Hindlimb muscle (tissue), 1 donor: ENCODE results near the gene GRM7. TPM values are rescaled to one million over a fixed set of nuclear protein-coding genes. Genes with fewer than 3 reads are reported as not detected.
A peak's percentile ranks its signal among the peaks of the same experiment; 100 is the strongest.

Source experiments
- DNase-seq: peaks from one replicate; pipeline ENCODE4 v3.0.0-alpha.2; 2013
- polyA plus RNA-seq: library from polyadenylated mRNA; unstranded; fragments of 120-200 nt; gene quantifications from one replicate; pipeline ENCODE4 v1.2.1, GENCODE V29; 2013; ENCODE audit not compliant: insufficient read length

Gene GRM7
- polyA plus RNA-seq, 1 donor: not detected

DNA sequence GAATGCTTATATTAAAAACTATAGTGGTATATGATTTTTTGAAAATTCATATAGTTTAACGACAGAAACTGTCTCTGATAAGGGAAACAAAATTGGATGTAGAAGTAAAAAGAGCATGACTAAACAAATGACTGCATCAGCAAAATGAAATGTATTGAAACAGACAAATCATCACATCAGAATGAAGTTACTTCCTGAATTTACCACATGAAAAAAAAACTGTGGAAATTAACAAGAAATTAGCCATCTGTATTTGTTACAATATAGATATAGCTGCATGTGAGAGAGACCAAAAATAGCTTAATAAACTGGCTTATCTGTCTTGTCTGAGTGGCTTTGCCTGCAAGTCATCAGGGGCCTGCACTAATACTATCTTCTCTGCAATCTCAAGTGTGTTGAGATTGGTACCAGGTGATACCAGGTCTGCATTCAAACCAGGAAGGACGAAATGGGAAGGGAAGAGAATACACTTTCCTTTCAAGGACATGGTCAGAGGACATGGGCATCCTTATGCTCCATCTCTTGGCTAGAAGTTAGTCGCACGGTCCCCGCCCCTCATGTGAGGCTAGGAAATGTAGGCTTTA, 388.7 kb downstream of the GRM7 start:
- DNase-seq: no peak

DNA sequence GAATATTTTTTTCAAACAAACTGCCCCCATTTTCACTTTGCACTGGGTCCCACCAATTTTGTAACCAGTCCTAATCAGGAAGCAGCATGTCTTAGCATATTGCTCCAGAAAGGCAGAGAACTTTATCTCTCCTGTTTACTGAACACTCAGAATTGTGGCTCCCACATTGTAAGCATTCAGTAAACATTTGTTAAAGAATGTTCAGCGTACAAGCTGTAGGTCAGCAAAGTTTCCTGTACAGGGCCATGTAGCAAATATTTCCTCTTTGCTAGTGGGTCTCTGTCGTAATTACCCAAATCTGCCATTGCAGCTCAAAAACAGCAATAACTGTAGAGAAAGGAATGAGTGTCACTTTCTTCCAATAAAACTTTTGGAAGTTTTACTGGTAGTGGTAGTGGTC, 393.3 kb downstream of the GRM7 start:
- no peak for DNase-seq

DNA sequence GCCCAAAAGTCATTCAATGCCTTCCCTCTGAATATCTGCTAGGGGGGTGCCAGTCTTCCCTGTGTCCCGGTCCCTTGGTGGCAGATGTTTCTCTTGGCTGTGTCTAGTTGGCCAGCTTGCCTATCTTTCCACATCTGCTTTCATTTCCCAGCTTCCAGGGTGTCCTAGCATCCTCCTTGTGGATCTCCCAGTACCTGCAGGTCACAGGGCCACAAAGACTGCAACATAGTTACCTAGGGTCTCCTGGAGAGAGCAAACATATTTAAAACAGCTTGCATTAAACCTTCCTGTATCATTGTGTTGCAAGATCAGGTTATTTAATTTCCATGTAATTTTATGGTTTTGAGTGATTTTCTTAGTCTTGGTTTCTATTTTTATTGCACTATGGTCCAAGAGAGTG, 400.1 kb downstream of the GRM7 start:
- no peak for DNase-seq

DNA sequence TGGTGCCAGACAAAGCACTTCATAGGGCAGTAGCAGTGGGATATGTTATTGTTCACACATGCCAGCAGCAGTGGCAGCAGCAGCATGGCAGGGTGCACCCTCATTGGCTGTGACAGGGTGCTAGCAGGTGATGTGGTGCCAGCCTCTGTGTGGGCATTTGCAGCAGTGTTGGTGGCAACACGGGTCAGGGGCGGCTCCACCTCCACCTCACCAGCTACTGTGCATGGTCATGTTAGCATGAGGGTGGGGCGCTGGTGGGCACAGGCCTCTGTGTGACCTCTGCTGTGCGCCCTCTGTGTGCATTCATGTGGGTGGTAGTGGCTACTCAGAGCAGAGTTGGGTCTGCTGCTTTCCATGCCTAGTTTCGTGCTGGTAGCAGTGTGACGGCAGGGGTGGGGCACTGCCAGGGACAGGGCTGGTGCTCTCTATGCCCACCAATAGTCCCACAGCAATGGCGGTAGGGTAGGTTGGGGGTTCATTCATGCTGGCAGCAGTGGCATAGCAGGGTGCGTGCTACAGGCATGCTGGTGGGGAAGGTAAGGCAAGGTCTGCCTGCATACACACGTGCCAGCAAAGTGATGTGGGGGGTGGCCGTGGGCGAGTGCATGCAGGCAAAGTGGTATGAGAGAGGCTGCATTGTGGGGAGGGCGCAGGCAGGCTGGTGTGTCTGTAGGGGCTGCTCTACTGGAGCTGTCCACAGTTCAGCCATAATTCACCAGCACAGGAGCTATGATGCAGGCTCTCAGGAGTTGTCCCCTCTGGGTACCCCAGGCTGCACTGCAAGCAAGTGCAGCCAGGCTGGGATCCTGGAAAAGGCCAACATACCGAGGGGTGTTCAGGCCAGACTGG, 402.7 kb downstream of the GRM7 start:
- DNase-seq: no peak

DNA sequence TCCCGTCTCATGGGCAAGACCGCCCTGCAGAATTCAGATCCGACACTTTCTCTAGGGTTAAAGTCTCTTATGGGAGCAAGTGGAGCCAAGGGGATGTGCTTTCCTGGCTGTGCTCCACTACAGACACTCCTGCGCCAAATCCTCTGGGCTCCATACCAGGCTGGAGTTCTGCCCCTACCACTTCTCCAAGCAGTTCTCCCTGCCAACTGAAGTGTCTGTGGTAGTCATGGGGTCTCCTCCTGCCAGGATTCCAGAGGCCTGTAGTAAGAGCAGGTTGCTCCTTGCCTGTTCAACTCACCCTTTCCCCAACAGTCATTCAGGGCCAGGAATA, 403.2 kb downstream of the GRM7 start:
- no peak for DNase-seq

DNA sequence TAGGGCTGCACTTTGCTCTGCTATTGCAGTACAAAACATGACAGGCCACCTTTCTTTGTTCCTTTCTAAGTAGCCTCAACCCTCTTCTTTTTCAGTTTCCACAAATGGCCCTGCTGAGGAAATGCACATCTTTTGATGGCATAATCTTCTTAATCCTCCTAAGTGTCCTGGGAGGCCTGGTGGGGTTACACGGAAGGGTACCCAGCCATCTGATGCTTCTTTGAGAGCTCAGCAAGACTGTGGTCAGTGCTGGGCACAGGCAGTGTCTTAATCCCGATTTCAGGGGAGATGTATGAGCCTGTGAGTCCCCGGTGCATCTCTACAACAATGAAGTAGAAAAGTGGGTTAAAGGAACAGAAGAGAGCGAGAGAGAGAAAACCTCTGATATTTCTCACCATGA, 404.8 kb downstream of the GRM7 start:
- no peak for DNase-seq

DNA sequence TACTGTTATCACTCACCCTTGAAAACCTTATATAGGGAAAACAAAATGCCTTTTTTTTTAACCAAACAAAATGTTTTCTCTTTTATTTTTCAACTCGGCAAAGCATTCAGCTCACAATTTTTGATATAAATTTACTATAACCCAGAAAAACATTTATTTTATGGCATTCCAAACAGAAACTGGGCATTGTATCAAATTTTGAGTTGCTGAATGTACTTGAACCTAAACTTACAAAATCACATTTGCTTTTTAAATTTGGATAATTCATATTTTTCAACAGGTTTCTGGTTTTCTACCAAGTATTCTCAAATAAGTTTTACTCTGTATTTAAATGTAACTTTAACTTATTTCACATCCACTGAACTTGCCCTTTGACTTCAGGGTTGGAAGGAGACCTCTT, 405.6 kb downstream of the GRM7 start:
- no peak for DNase-seq

DNA sequence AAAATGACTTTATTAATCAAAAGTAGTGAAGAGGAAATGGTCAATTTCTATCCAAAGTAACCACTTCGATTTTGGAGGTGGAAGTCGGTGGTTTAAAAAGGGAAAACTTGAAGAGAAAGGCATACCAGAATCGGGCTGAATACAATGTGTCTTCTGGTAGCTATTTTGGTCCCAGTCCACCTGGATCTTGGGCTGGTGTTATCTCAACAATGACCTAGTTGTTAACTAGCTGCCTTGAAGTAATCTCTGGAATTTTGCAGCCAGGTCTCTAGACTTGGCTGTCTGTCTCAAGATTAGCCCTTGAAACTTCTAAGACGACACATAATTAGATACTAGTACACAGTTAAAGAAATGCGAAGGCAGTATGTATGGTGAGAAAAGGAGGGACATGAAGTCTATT, 409.8 kb downstream of the GRM7 start:
- DNase-seq: no peak

DNA sequence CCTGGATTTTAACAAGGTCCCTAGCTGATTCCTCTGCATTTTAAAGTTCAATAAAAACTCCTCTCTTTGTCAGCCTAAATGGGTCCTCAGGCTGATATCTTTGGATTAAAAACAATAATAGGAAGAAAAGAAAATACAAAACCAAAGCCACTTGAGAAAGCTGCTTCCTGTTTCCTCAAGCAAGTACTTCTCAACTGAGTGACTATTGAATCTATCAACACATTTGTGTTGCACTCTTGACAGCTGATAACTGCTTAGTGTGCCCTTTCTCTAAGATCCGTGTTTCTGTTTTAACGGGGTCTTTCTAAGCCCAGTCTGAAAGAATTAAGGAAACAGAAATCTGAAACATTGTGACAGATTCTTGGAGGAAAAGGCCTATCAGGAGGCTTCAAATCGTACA, 410.7 kb downstream of the GRM7 start:
- no peak for DNase-seq

DNA sequence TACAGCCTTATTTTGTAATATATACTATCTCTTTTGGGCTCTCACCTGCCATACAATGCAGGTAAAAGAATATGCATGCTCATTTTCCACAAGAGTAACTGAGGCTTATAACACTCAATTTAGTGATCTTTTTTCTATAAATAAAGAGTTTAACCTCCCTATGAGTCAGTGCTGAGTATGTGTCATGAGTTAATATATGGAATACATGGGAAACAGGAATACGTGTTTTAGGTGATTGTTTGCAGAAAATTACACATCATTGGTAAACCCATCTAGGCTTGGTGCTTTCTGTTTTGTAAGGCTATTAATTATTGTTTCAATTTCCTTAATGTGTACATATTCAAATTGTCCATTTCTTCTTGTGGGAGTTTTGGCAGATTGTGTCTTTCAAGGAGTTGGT, 411.3 kb downstream of the GRM7 start:
- DNase-seq: no peak

DNA sequence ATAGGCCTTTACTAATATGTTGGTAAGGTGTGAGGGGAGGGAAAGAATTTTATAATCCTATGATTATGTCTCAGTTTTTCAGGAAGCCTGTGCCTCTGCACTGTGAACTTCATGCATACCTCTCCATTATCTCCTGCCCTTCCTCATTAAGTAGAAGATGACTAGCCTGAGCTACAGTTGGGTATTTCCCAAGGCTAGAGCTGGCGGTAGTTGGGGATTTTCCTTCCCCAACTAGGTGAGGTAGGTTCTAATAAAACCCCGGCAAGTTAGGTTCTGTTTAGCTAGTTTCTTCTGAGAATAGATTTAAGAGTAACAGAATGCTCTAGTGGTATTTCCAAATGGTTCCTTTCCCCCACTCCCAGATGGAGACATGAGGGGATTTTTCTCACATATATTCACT, 414.5 kb downstream of the GRM7 start:
- no peak for DNase-seq

DNA sequence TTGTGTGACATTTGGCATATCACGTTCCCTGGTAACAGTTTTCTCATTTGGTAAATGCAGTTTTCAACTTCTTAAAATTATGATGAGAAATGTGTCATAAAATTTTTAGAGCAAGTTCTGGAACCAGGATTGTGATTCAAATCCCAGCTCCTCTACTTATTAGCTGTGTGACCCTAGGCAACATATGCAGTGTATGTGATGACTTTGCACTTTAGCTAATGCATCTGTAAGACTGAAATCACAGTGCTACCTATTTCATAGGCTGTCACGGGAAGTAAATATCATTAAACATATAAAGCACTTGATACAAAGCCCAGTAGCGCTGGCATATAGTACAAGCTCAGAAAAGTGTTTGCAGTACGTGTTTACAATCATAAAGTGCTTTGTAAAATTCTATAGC, 419.4 kb downstream of the GRM7 start:
- no peak for DNase-seq

DNA sequence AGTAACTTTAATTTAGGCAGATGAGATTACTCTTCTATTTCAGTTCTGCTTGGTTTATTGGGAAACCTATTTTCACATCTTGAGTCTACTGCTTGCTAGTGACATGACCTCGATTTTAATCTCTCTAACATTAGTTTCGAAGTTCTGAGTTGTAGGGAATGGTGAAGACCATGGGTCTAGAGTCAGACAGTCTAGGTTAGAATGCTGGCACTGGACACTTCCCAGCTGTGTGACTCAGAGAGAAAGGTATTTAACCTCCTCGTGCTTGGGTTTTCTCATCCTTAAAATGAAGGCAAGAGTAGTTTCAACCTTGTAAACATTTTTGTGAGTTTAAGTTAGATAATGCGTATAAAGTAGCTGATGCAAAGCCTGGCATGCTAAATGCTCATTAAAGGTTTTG, 422.1 kb downstream of the GRM7 start:
- no peak for DNase-seq

DNA sequence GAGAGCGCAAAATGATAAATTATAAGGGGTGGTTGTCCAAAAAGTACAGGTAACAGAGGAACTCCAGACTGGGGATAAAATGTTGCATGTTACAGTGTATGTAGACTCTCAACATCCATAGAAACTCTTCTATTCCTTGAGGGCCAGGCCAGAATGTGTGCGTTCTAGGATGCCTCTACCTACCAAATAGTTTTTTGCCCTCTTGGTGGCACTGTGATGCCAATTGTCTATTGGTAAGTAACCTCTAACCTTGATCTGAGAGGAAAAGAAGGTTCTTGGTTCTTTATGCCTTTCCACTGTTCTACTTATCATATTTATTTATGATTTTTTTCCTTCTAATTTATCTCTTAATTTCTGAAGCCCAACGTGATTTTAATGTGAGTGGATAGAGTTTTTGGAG, 424.6 kb downstream of the GRM7 start:
- no peak for DNase-seq

DNA sequence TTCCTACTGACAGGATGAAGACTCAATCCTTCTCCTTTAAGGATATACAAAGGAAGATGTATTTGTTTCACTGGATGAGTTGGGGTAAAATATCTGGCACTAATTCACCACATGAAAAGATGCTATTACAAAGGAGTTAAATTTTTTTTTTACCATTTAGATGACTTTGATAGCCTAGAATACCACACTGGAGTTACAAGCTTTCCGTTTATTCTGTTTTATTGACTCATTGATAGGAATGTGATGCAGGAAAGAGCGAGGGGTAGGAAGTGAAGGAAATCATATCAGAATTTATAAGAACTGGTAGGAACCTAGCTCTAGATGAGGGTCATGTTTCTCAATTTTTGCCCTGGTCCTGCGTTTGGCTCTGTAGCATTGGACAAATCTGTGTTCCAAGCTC, 427.2 kb downstream of the GRM7 start:
- DNase-seq: no peak

DNA sequence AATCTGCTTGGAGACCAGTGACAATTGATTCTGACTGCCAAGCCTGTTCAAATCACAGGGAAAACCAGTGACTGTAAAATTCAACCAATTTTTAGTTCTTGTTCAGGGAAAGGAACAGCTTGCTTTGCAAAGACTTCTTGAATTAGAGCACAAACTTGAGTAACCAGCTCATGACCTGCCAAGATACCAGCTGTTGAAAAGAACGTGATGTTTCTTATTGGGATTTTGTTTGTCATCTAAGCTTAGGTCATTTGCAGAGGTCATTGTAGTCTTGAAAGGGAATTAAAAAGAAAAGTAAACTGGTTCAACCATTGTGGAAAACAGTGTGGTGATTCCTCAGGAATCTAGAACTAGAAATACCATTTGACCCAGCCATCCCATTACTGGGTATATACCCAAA, 428.2 kb downstream of the GRM7 start:
- DNase-seq: no peak

DNA sequence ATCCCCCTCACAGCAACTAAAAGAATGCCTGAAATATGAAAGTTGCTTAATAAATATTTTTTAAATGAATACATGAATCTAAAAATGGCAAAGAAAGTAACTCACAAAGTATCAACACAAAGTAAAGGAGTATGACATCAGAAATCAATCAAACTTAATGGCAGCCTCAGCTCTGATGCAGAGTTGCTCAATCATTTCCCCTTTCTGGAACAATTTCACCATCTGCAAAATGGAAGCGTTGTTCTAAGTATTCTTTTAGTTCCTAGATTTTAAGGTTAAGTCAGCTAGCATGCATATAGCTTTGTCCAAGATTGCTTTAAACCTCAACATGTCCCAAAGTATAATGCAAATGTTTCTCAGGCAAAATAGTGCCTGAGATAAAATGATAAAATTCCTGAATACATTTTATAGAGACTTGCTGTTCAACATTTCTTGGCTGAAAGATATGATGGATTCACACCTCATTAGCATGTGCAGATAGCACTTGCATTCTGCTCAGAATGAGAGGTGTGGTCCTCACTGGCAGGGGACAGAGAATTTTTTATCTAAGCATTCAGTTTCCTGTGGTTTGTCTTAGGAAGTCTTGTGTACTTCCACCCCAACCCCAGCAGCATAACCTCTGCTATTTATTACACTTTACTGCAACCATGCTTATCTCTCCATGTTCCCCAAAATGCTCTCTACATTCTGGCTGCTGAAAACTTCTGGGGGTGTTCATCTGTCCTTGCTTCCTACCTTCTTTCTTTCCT, 429.3 kb downstream of the GRM7 start:
- DNase-seq: no peak

DNA sequence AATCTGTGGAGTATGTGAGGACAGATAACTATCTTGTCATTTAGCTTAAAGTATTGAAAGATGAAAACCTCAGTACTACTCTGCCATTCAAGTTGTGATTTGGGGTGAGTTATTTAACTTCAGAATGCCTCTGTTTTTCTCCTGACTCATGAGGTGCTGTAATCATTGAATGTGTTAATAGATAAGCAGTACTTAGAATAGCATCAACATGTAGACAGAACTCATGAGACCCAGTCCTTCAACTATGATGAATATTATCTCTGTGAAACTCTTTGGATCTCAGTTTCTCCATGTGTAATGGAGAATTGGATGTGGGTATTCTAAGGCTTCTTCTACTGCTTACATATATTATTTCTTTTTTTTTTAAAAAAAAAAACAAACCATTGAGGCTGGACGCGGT, 431.4 kb downstream of the GRM7 start:
- DNase-seq: no peak

DNA sequence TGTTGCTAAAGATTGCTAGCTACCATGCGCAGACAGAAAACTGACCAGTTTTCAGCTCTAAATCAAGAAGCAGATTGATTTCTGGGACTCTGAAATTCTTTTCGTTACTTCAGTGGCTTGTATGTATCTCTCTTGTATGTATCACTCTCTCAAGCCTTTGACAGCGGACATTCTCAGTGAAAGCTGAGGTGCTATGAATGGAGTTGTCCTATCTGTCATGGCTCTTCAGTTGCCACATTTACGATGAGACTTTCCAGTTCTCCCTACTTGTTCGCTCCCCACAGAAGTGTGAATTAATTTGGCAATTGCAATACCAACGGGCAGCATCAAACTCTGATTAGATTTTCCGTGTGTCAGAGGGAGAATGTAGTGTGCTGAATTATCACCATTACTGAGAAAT, 432.4 kb downstream of the GRM7 start:
- DNase-seq: no peak

DNA sequence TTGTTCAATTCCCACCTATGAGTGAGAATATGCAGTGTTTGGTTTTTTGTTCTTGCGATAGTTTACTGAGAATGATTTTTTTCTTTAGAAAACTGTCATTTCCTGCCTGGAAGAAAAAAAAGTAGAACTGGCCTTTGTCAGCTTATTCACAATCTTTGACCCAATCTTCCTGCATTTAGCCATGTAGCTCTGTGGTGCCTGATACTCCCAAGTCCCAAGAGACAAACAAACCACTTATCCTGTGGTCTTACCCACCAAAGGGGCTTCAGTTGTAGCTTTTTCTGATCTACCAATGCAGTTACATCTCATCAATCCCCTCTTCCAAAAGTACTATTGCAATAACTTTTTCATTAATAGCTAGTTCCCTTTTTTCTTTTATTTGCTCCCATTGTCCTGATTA, 444.6 kb downstream of the GRM7 start:
- DNase-seq: no peak

DNA sequence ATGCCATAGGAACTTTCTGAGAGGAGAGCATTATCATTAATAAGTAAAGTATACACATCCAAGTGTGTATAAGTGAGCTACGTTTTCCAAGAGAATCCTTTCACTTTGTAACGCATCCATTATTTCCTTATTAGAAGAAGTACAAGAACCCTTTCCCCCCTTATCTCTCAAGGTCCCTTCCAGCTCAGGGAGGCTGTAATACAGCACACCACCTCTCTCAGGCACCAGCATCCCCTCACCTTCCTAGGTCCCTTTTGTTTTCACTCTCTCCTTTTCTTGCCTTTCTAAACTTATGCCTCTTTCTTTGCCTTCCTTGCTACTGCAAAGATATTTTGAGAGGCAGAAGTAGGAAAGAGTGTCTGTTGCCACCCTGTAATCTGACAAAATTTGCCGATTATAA, 446.0 kb downstream of the GRM7 start:
- DNase-seq: no peak

DNA sequence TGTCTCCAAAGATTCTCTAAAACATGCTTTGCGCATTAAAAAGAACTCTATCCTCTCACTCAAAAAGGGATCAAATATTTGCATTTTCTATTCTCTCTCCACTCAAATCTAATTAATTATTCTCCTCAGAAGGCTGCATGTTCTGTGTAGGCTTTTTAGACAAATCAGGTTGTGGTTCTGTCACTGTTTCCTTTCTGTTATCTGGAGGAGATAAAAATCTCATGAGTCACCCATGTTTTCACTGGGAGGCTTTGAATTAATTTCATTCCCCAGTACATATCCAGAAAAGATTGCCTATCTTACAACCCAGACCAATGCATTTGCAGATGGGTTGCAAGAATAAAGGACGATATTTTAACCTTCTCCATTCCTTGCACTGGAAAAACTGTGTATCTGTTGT, 446.5 kb downstream of the GRM7 start:
- DNase-seq: no peak

DNA sequence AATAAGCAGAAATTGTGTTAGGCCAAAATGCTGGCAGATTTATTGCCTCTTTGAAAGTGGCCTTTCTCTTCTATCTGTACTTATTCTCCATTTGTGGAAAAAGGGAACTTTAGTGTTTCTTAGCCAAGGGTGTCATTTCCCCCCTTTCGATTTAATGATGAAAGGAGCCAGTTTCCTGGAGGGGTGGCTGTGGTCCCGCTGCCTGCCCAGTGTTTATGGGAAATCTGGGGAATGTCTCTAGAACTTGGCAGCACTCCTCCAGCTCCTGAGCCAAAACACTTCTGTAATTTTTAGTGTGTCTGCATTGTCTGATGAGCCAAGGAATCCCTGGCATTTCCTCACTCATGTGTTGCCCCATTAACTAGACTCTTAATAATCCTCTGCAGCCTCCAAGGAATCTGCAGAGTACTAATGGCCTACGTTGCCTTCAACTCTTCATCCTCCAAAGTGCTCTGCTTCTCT, 448.8 kb downstream of the GRM7 start:
- peak; percentile 66 for DNase-seq

DNA sequence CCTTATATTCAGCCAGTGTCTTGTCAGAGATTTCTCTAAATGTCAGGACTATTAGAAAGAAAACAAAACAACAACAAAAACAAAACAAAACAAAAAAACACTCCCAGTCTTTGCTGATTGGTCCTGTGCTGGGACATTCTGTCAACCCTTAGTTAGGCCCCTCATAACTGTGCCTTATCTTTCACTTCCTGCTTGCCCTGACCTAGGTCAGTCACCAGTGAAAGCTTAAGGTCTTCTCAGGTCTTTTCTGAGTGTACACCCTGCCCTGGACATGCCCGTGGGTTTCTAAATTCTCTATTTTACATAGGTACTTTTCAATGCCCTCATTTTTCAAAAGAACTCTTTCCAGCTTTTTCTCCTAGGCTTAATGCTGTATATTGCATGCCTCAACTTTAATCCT, 454.1 kb downstream of the GRM7 start:
- DNase-seq: no peak
